ENCODE measurements around the gene PLPPR1.
"Not testable (repeated sequence)": the region's sequence is repeated elsewhere in the genome, so short reads cannot be mapped to it uniquely, and the experiment has no call there.

PLPPR1 gene

GRCh38 chr9:101027236-101027635 is 1.3 kb upstream of the PLPPR1 start:
- FAIRE-seq (no peak), DNase-seq (ENCODE audit: insufficient read length) (no peak)
- no peak for TF ChIP-seq TAF1 (IDR thresholded peaks at IDR 0.05; ENCODE audit: borderline replicate concordance, low read depth, low read length)
- no peak for TF ChIP-seq POLR2A (IDR thresholded peaks at IDR 0.05; ENCODE audit: low read depth, low read length)
- TF ChIP-seq POLR2AphosphoS5 (IDR thresholded peaks at IDR 0.05; ENCODE audit: low read depth, low read length): no peak

GRCh38 chr9:101027733-101028345 is 688 bp upstream of the PLPPR1 start:
- no peak for DNase-seq (ENCODE audit: insufficient read length)
- FAIRE-seq: no peak
- TF ChIP-seq TAF1 (IDR thresholded peaks at IDR 0.05; ENCODE audit: borderline replicate concordance, low read depth, low read length): no peak
- TF ChIP-seq POLR2A (IDR thresholded peaks at IDR 0.05; ENCODE audit: low read depth, low read length): no peak
- no peak for TF ChIP-seq POLR2AphosphoS5 (IDR thresholded peaks at IDR 0.05; ENCODE audit: low read depth, low read length)

GRCh38 chr9:101029315-101030085 is 973 bp downstream of the PLPPR1 start:
- no peak for TF ChIP-seq TAF1 (IDR thresholded peaks at IDR 0.05; ENCODE audit: borderline replicate concordance, low read depth, low read length)
- no peak for TF ChIP-seq POLR2AphosphoS5 (IDR thresholded peaks at IDR 0.05; ENCODE audit: low read depth, low read length)
- TF ChIP-seq POLR2A (IDR thresholded peaks at IDR 0.05; ENCODE audit: low read depth, low read length): no peak
- DNase-seq (ENCODE audit: insufficient read length) (no peak), FAIRE-seq (no peak)

GRCh38 chr9:101030086-101030391 is 1.5 kb downstream of the PLPPR1 start:
- TF ChIP-seq TAF1 (IDR thresholded peaks at IDR 0.05; ENCODE audit: borderline replicate concordance, low read depth, low read length): no peak
- TF ChIP-seq POLR2A (IDR thresholded peaks at IDR 0.05; ENCODE audit: low read depth, low read length): no peak
- no peak for TF ChIP-seq POLR2AphosphoS5 (IDR thresholded peaks at IDR 0.05; ENCODE audit: low read depth, low read length)
- DNase-seq (ENCODE audit: insufficient read length) (no peak), FAIRE-seq (no peak)

GRCh38 chr9:101032426-101032825 is 3.9 kb downstream of the PLPPR1 start:
- TF ChIP-seq POLR2AphosphoS5 (IDR thresholded peaks at IDR 0.05; ENCODE audit: low read depth, low read length) (no peak), POLR2A (IDR thresholded peaks at IDR 0.05; ENCODE audit: low read depth, low read length) (no peak), TAF1 (IDR thresholded peaks at IDR 0.05; ENCODE audit: borderline replicate concordance, low read depth, low read length) (no peak)
- DNase-seq (ENCODE audit: insufficient read length) (no peak), FAIRE-seq (no peak)

- FAIRE-seq (no peak), DNase-seq (ENCODE audit: insufficient read length) (no peak)
- TF ChIP-seq POLR2AphosphoS5 (IDR thresholded peaks at IDR 0.05; ENCODE audit: low read depth, low read length) (no peak), TAF1 (IDR thresholded peaks at IDR 0.05; ENCODE audit: borderline replicate concordance, low read depth, low read length) (no peak), POLR2A (IDR thresholded peaks at IDR 0.05; ENCODE audit: low read depth, low read length) (no peak)
Observed at GRCh38 chr9:101034222-101034621, 5.7 kb downstream of the PLPPR1 start.

GRCh38 chr9:101035098-101035497 is 6.6 kb downstream of the PLPPR1 start:
- no peak for FAIRE-seq
- no peak for TF ChIP-seq POLR2A (IDR thresholded peaks at IDR 0.05; ENCODE audit: low read depth, low read length)
- no peak for TF ChIP-seq TAF1 (IDR thresholded peaks at IDR 0.05; ENCODE audit: borderline replicate concordance, low read depth, low read length)
- no peak for TF ChIP-seq POLR2AphosphoS5 (IDR thresholded peaks at IDR 0.05; ENCODE audit: low read depth, low read length)

GRCh38 chr9:101037430-101037829 is 8.9 kb downstream of the PLPPR1 start:
- DNase-seq (ENCODE audit: insufficient read length) (no peak), FAIRE-seq (no peak)
- TF ChIP-seq TAF1 (IDR thresholded peaks at IDR 0.05; ENCODE audit: borderline replicate concordance, low read depth, low read length): no peak
- no peak for TF ChIP-seq POLR2AphosphoS5 (IDR thresholded peaks at IDR 0.05; ENCODE audit: low read depth, low read length)
- TF ChIP-seq POLR2A (IDR thresholded peaks at IDR 0.05; ENCODE audit: low read depth, low read length): no peak

More at GRCh38 chr9:101035098-101035497, 6.6 kb downstream of the PLPPR1 start:
- no peak for DNase-seq (ENCODE audit: insufficient read length)

- FAIRE-seq: no peak
- no peak for DNase-seq (ENCODE audit: insufficient read length)
- no peak for TF ChIP-seq POLR2A (IDR thresholded peaks at IDR 0.05; ENCODE audit: low read depth, low read length)
- TF ChIP-seq POLR2AphosphoS5 (IDR thresholded peaks at IDR 0.05; ENCODE audit: low read depth, low read length): no peak
- no peak for TF ChIP-seq TAF1 (IDR thresholded peaks at IDR 0.05; ENCODE audit: borderline replicate concordance, low read depth, low read length)
Observed at GRCh38 chr9:101038488-101038887, 10.0 kb downstream of the PLPPR1 start.

GRCh38 chr9:101039581-101039980 is 11.1 kb downstream of the PLPPR1 start:
- not testable (repeated sequence) for DNase-seq (ENCODE audit: insufficient read length); FAIRE-seq

GRCh38 chr9:101047848-101048397 is 19.4 kb downstream of the PLPPR1 start:
- FAIRE-seq: no peak

GRCh38 chr9:101050650-101051049 is 22.1 kb downstream of the PLPPR1 start:
- TF ChIP-seq POLR2AphosphoS5 (IDR thresholded peaks at IDR 0.05; ENCODE audit: low read depth, low read length) (no peak), POLR2A (IDR thresholded peaks at IDR 0.05; ENCODE audit: low read depth, low read length) (no peak), TAF1 (IDR thresholded peaks at IDR 0.05; ENCODE audit: borderline replicate concordance, low read depth, low read length) (no peak)
- FAIRE-seq (no peak), DNase-seq (ENCODE audit: insufficient read length) (no peak)

More at GRCh38 chr9:101047848-101048397, 19.4 kb downstream of the PLPPR1 start:
- no peak for TF ChIP-seq POLR2AphosphoS5 (IDR thresholded peaks at IDR 0.05; ENCODE audit: low read depth, low read length)
- TF ChIP-seq TAF1 (IDR thresholded peaks at IDR 0.05; ENCODE audit: borderline replicate concordance, low read depth, low read length): no peak
- TF ChIP-seq POLR2A (IDR thresholded peaks at IDR 0.05; ENCODE audit: low read depth, low read length): no peak
- DNase-seq (ENCODE audit: insufficient read length): no peak
